HepG2 (cell line): ENCODE measurements around the gene OR6B1. TPM values are rescaled to one million over a fixed set of nuclear protein-coding genes. Genes with fewer than 3 reads are reported as not detected.
A peak's percentile ranks its signal among the peaks of the same experiment; 100 is the strongest.

Experiments used
- ATAC-seq: fragments of 200-7000 bp; cut with Tn5 transposase; 3 replicates; pipeline ENCODE4 v1.9.1; 2020; ENCODE audit warnings: mild to moderate bottlenecking, moderate library complexity
- BruUV-seq: library from RNA; stranded (reverse); fragments of 400-500 nt; replicated peaks from 2 replicates; lab custom pipeline; 2021; lab: Mats Ljungman, UMichigan
- CTCF ChIA-PET: fragments of 300-600 bp; formaldehyde crosslinking; extraction: SDS; loops from one replicate; lab custom pipeline; 2021; ENCODE audit warnings: low total read pairs, inconsistent platforms, low intra/inter-chr PET ratio; lab: Yijun Ruan, JAX
- POLR2A ChIA-PET: fragments of 350-600 bp; sonication (Branson Sonifier 250); formaldehyde crosslinking; loops from one replicate; lab custom pipeline; 2020; ENCODE audit warnings: antibody characterized with exemption, inconsistent platforms; lab: Yijun Ruan, JAX
- DNase-seq: peaks from one replicate; pipeline ENCODE4 v3.0.0-alpha.2; 2015; ENCODE audit warnings: low spot score
- FAIRE-seq: peaks from 3 replicates; lab custom pipeline; 2011; peaks lifted over from hg19 to GRCh38; lab: Jason Lieb, UNC
- H2AFZ ChIP-seq: one replicate; pipeline ENCODE4 v1.6.1; 2011; ENCODE audit warnings: low read length, inconsistent platforms
- H3K27ac ChIP-seq: fragments of 300-600 bp; 3 replicates; pipeline ENCODE4 v1.8.0; 2011; ENCODE audit warnings: mixed run types, mild to moderate bottlenecking, mixed read lengths, low read length, inconsistent platforms; ENCODE audit not compliant: insufficient read depth; ENCODE audit errors: extremely low read length
- H3K27me3 ChIP-seq, 2 experiments: fragments of 200-600 bp in 1 of 2; 2 replicates in 1 of 2; 3 replicates in 1 of 2; pipeline versions ENCODE4 v1.6.0 to v1.8.0; 2011; ENCODE audit warnings: low read length in 2 of 2, mild to moderate bottlenecking in 2 of 2, moderate library complexity in 2 of 2, inconsistent platforms in 1 of 2; ENCODE audit not compliant: insufficient read depth in 2 of 2, control insufficient read depth in 1 of 2
- H3K36me3 ChIP-seq, 2 experiments: fragments of 200-600 bp in 1 of 2; replicated peaks in 1 of 2; 2 replicates in 1 of 2; 3 replicates in 1 of 2; pipeline versions ENCODE4 v1.5.1 to v1.8.0; 2011; ENCODE audit warnings: low read length in 2 of 2, inconsistent platforms in 1 of 2; ENCODE audit not compliant: insufficient read depth in 2 of 2, control insufficient read depth in 1 of 2
- H3K4me1 ChIP-seq: 2 replicates; pipeline ENCODE4 v1.5.1; 2012; ENCODE audit warnings: low read length, inconsistent platforms; ENCODE audit not compliant: insufficient read depth
- H3K4me2 ChIP-seq: 2 replicates; pipeline ENCODE4 v1.6.0; 2011; ENCODE audit warnings: low read depth, low read length, inconsistent platforms
- H3K4me3 ChIP-seq, 3 experiments: fragments of 200-600 bp in 1 of 3; sonication (generic), shearing (Covaris generic) in 1 of 3; replicated peaks in 1 of 3; 2 replicates each; pipeline ENCODE4 v1.5.1; 2011 to 2016; ENCODE audit warnings: low read length in 3 of 3, inconsistent platforms in 2 of 3, low read depth in 2 of 3, mild to moderate bottlenecking in 2 of 3, control low read depth in 1 of 3, mixed read lengths in 1 of 3; ENCODE audit not compliant: insufficient read depth in 1 of 3
- H3K79me2 ChIP-seq: one replicate; pipeline ENCODE4 v1.6.1; 2011; ENCODE audit warnings: low read length, inconsistent platforms; ENCODE audit not compliant: insufficient read depth
- H3K9ac ChIP-seq: 2 replicates; pipeline ENCODE4 v1.6.0; 2011; ENCODE audit warnings: mild to moderate bottlenecking, low read depth, low read length, inconsistent platforms; ENCODE audit not compliant: insufficient read depth
- H3K9me3 ChIP-seq: 2 replicates; pipeline ENCODE4 v1.5.1; 2012; ENCODE audit warnings: mild to moderate bottlenecking, low read length
- H4K20me1 ChIP-seq: 2 replicates; pipeline ENCODE4 v1.6.0; 2011; ENCODE audit warnings: inconsistent platforms, mild to moderate bottlenecking, low read length, moderate library complexity; ENCODE audit not compliant: insufficient read depth
- AGO2 ChIP-seq: fragments of 200-400 bp; formaldehyde crosslinking; optimal IDR thresholded peaks from 2 replicates; pipeline ENCODE3; 2017; ENCODE audit warnings: mild to moderate bottlenecking, low read depth, low read length, moderate library complexity
- EP300 ChIP-seq, 3 experiments: sonication (generic) in 1 of 3; formaldehyde crosslinking in 1 of 3; IDR thresholded peaks; 2 replicates each; pipeline versions ENCODE4 v1.5.1 to v1.6.1; 2011 to 2020; ENCODE audit warnings: low read depth in 2 of 3, low read length in 2 of 3, borderline replicate concordance in 1 of 3, improper control_type of control experiment in 1 of 3, mild to moderate bottlenecking in 1 of 3, missing genetic modification reagents in 1 of 3, moderate library complexity in 1 of 3
- MAFK ChIP-seq, 2 experiments: IDR thresholded peaks in 1 of 2; conservative IDR thresholded peaks in 1 of 2; 2 replicates each; pipeline ENCODE4 v1.6.1; 2011; ENCODE audit warnings: improper control_type of control experiment in 2 of 2, low read length in 2 of 2
- WGBS: methylation state at CpG from one replicate; pipeline ENCODE4 v1.1.6; 2017; ENCODE audit warnings: low lambda C conversion rate; 5-methylcytosine and 5-hydroxymethylcytosine counted together
- in situ Hi-C: cut with HindIII; loops from 2 replicates; pipeline ENCODE4 v1.10.0; 2017; ENCODE audit warnings: low pct_unique_long_range_greater_than_20kb; ENCODE audit not compliant: extremely low pct_ligation_motif_present
- intact Hi-C: fragments of 100-400 bp; cut with micrococcal nuclease; formaldehyde crosslinking; loops from one replicate; pipeline ENCODE4 v1.10.0; 2022; ENCODE audit not compliant: unreplicated experiment
- polyA plus RNA-seq, 8 experiments: library from polyadenylated mRNA; depleted of rRNA in 3 of 8; stranded (reverse) in 7 of 8; unstranded in 1 of 8; fragments of >200 nt; fragmentation: Illumina TruSeq in 4 of 8; extraction: Trizol in 4 of 8; gene quantifications; 2 replicates each; pipeline versions ENCODE4 v1.2.1 to v1.2.3, GENCODE V29; 2011 to 2016; ENCODE audit warnings: low read depth in 4 of 8, missing spikeins in 1 of 8, mixed read lengths in 1 of 8; ENCODE audit not compliant: insufficient read depth in 1 of 8
- total RNA-seq, 5 experiments: library from RNA; depleted of rRNA; stranded (reverse); fragments of >200 nt; fragmentation: Illumina TruSeq; extraction: Trizol; gene quantifications; 2 replicates each; pipeline ENCODE4 v1.2.3, GENCODE V29; 2016; ENCODE audit warnings: low read depth in 1 of 5
- TF ChIP-seq, protein P1 (sequence below): sonication (generic); formaldehyde crosslinking; IDR thresholded peaks from 2 replicates; pipeline ENCODE4 v1.4.0; 2020; ENCODE audit warnings: missing genetic modification reagents
- TF ChIP-seq, protein P2 (sequence below): sonication (generic); formaldehyde crosslinking; conservative IDR thresholded peaks from 2 replicates; pipeline ENCODE4 v1.4.0; 2020; ENCODE audit warnings: mild to moderate bottlenecking, missing genetic modification reagents, moderate library complexity
- TF ChIP-seq, protein P3 (sequence below): sonication (generic); formaldehyde crosslinking; IDR thresholded peaks from 2 replicates; pipeline ENCODE4 v1.5.1; 2020; ENCODE audit warnings: mild to moderate bottlenecking, missing genetic modification reagents, borderline replicate concordance

OR6B1 gene
- total and polyA plus RNA-seq, 2 of the 13 experiments (the other 11 are each of a cell fraction or from before 2014, with no cell fraction given): 0.18 TPM; not detected in 1

DNA sequence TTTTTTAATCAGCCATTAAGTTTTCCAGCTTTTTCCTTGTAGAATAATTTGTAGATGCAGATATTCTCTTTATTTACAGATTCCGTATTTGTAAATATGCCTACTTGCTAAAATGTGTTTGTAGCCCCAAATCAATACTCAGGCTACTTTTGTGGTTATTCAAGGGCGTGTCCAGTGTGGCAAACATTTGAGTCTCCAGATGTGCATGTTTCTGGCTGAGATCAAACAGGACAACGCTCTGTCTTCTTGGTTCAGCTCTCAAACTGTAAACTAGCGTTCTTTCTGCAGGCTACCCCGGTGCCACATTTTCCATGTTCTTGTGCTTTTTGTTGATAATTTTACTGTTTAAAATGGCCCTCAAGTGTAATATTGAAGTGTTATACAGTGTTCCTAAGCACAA is 32.4 kb downstream of the OR6B1 start:
- FAIRE-seq (no peak), DNase-seq (peak; percentile 35), ATAC-seq (peak; percentile 79)
- H3K27ac ChIP-seq: no peak overlapping the region
- ChIA-PET POLR2A (interaction anchor here (1.2 kb wide), 1 partner anchor 131 kb away, joined by 5 read pairs; the partner anchor contains the start of gene TCAF1), CTCF (no interaction called here)
- peaks cover 10% of the 10 kb centered on the region; the same call in 1 of the 2 replicates for H3K4me1 ChIP-seq
- intact Hi-C loops (loop anchor here (5.0 kb wide), 1 partner anchor 845 kb away; no protein-coding TSS in a partner anchor), in situ Hi-C loops (no loop called here)
- no peak overlapping the region for H3K4me2 ChIP-seq
- H4K20me1 ChIP-seq: no peaks in the 10 kb centered on the region
- no peak overlapping the region for H3K4me3 ChIP-seq
- under 1% methylated on average over 5 of the region's 5 CpGs for WGBS
- H2AFZ ChIP-seq: no peak overlapping the region
- H3K27me3 ChIP-seq: no peaks in the 10 kb centered on the region
- no peaks in the 10 kb centered on the region for H3K36me3 ChIP-seq
- no peaks in the 10 kb centered on the region for H3K79me2 ChIP-seq
- no TSS peak for BruUV-seq
- no peaks in the 10 kb centered on the region for H3K9me3 ChIP-seq
- no peak overlapping the region for H3K9ac ChIP-seq
- TF ChIP-seq, protein P1, sequence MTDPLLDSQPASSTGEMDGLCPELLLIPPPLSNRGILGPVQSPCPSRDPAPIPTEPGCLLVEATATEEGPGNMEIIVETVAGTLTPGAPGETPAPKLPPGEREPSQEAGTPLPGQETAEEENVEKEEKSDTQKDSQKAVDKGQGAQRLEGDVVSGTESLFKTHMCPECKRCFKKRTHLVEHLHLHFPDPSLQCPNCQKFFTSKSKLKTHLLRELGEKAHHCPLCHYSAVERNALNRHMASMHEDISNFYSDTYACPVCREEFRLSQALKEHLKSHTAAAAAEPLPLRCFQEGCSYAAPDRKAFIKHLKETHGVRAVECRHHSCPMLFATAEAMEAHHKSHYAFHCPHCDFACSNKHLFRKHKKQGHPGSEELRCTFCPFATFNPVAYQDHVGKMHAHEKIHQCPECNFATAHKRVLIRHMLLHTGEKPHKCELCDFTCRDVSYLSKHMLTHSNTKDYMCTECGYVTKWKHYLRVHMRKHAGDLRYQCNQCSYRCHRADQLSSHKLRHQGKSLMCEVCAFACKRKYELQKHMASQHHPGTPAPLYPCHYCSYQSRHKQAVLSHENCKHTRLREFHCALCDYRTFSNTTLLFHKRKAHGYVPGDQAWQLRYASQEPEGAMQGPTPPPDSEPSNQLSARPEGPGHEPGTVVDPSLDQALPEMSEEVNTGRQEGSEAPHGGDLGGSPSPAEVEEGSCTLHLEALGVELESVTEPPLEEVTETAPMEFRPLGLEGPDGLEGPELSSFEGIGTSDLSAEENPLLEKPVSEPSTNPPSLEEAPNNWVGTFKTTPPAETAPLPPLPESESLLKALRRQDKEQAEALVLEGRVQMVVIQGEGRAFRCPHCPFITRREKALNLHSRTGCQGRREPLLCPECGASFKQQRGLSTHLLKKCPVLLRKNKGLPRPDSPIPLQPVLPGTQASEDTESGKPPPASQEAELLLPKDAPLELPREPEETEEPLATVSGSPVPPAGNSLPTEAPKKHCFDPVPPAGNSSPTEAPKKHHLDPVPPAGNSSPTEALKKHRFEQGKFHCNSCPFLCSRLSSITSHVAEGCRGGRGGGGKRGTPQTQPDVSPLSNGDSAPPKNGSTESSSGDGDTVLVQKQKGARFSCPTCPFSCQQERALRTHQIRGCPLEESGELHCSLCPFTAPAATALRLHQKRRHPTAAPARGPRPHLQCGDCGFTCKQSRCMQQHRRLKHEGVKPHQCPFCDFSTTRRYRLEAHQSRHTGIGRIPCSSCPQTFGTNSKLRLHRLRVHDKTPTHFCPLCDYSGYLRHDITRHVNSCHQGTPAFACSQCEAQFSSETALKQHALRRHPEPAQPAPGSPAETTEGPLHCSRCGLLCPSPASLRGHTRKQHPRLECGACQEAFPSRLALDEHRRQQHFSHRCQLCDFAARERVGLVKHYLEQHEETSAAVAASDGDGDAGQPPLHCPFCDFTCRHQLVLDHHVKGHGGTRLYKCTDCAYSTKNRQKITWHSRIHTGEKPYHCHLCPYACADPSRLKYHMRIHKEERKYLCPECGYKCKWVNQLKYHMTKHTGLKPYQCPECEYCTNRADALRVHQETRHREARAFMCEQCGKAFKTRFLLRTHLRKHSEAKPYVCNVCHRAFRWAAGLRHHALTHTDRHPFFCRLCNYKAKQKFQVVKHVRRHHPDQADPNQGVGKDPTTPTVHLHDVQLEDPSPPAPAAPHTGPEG (CRISPR knock-in tag): no peak
- TF ChIP-seq, protein P2, sequence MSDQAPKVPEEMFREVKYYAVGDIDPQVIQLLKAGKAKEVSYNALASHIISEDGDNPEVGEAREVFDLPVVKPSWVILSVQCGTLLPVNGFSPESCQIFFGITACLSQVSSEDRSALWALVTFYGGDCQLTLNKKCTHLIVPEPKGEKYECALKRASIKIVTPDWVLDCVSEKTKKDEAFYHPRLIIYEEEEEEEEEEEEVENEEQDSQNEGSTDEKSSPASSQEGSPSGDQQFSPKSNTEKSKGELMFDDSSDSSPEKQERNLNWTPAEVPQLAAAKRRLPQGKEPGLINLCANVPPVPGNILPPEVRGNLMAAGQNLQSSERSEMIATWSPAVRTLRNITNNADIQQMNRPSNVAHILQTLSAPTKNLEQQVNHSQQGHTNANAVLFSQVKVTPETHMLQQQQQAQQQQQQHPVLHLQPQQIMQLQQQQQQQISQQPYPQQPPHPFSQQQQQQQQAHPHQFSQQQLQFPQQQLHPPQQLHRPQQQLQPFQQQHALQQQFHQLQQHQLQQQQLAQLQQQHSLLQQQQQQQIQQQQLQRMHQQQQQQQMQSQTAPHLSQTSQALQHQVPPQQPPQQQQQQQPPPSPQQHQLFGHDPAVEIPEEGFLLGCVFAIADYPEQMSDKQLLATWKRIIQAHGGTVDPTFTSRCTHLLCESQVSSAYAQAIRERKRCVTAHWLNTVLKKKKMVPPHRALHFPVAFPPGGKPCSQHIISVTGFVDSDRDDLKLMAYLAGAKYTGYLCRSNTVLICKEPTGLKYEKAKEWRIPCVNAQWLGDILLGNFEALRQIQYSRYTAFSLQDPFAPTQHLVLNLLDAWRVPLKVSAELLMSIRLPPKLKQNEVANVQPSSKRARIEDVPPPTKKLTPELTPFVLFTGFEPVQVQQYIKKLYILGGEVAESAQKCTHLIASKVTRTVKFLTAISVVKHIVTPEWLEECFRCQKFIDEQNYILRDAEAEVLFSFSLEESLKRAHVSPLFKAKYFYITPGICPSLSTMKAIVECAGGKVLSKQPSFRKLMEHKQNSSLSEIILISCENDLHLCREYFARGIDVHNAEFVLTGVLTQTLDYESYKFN (CRISPR knock-in tag): peak; percentile 57
- TF ChIP-seq, protein P3, sequence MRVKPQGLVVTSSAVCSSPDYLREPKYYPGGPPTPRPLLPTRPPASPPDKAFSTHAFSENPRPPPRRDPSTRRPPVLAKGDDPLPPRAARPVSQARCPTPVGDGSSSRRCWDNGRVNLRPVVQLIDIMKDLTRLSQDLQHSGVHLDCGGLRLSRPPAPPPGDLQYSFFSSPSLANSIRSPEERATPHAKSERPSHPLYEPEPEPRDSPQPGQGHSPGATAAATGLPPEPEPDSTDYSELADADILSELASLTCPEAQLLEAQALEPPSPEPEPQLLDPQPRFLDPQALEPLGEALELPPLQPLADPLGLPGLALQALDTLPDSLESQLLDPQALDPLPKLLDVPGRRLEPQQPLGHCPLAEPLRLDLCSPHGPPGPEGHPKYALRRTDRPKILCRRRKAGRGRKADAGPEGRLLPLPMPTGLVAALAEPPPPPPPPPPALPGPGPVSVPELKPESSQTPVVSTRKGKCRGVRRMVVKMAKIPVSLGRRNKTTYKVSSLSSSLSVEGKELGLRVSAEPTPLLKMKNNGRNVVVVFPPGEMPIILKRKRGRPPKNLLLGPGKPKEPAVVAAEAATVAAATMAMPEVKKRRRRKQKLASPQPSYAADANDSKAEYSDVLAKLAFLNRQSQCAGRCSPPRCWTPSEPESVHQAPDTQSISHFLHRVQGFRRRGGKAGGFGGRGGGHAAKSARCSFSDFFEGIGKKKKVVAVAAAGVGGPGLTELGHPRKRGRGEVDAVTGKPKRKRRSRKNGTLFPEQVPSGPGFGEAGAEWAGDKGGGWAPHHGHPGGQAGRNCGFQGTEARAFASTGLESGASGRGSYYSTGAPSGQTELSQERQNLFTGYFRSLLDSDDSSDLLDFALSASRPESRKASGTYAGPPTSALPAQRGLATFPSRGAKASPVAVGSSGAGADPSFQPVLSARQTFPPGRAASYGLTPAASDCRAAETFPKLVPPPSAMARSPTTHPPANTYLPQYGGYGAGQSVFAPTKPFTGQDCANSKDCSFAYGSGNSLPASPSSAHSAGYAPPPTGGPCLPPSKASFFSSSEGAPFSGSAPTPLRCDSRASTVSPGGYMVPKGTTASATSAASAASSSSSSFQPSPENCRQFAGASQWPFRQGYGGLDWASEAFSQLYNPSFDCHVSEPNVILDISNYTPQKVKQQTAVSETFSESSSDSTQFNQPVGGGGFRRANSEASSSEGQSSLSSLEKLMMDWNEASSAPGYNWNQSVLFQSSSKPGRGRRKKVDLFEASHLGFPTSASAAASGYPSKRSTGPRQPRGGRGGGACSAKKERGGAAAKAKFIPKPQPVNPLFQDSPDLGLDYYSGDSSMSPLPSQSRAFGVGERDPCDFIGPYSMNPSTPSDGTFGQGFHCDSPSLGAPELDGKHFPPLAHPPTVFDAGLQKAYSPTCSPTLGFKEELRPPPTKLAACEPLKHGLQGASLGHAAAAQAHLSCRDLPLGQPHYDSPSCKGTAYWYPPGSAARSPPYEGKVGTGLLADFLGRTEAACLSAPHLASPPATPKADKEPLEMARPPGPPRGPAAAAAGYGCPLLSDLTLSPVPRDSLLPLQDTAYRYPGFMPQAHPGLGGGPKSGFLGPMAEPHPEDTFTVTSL (CRISPR knock-in tag): peak; percentile 30; the same call in 1 of the 2 replicates
- TF ChIP-seq MAFK (conservative IDR thresholded peaks at IDR 0.05 in 1 of 2, IDR thresholded peaks at IDR 0.05 in 1 of 2; ENCODE audit: low read length in 2 of 2): 0 out of 4 replicates have a peak, but pooled peaks have one; percentile 7 to 29
- TF ChIP-seq AGO2: no peak
- TF ChIP-seq EP300 (IDR thresholded peaks at IDR 0.05; ENCODE audit: low read depth in 2 of 2, low read length in 2 of 2): peak in 1 of 2 experiments; percentile 25; a peak in 1 of 4 replicates
- no peak for TF ChIP-seq EP300 (CRISPR knock-in tag; IDR thresholded peaks at IDR 0.05; ENCODE audit: borderline replicate concordance)
